NCI-H510A (cell line): ENCODE measurements around the gene FAAP100.

Experiments used
- DNase-seq: peaks from one replicate; lab custom pipeline; 2025; lab: John Stamatoyannopoulos, UW

The FAAP100 gene

GRCh38 chr17:81556175-81556691 is 4.1 kb upstream of the FAAP100 start:
- DNase-seq: peak; percentile 57

- DNase-seq: no peak
Measured at GRCh38 chr17:81553616-81554181, 1.5 kb upstream of the FAAP100 start.

- DNase-seq: peak; percentile 90
Measured at GRCh38 chr17:81553018-81553615, 964 bp upstream of the FAAP100 start.

- no peak for DNase-seq
Measured at GRCh38 chr17:81551458-81552243, 502 bp downstream of the FAAP100 start.

- no peak for DNase-seq
Measured at GRCh38 chr17:81550830-81551457, 1.2 kb downstream of the FAAP100 start.

GRCh38 chr17:81550285-81550684 is 1.9 kb downstream of the FAAP100 start:
- no peak for DNase-seq

- no peak for DNase-seq
Measured at GRCh38 chr17:81549826-81550225, 2.3 kb downstream of the FAAP100 start.

GRCh38 chr17:81549031-81549557 is 3.1 kb downstream of the FAAP100 start:
- DNase-seq: no peak

GRCh38 chr17:81547614-81547982 is 4.6 kb downstream of the FAAP100 start:
- DNase-seq: no peak

GRCh38 chr17:81546906-81547613 is 5.1 kb downstream of the FAAP100 start:
- DNase-seq: no peak

- no peak for DNase-seq
Measured at GRCh38 chr17:81545160-81545949, 6.8 kb downstream of the FAAP100 start.

- no peak for DNase-seq
Measured at GRCh38 chr17:81544281-81544974, 7.7 kb downstream of the FAAP100 start.

GRCh38 chr17:81543756-81544155 is 8.4 kb downstream of the FAAP100 start:
- no peak for DNase-seq

GRCh38 chr17:81543339-81543675 is 8.8 kb downstream of the FAAP100 start:
- no peak for DNase-seq

GRCh38 chr17:81542431-81543338 is 9.5 kb downstream of the FAAP100 start:
- no peak for DNase-seq

- DNase-seq: no peak
Measured at GRCh38 chr17:81541123-81541522, 11.0 kb downstream of the FAAP100 start.

- no peak for DNase-seq
Measured at GRCh38 chr17:81540676-81541027, 11.5 kb downstream of the FAAP100 start.

GRCh38 chr17:81539961-81540675 is 12.0 kb downstream of the FAAP100 start:
- DNase-seq: no peak

GRCh38 chr17:81539571-81539900 is 12.6 kb downstream of the FAAP100 start:
- DNase-seq: no peak
